Stimulated activated CD4-positive, alpha-beta T cell treated with anti-CD3 and anti-CD28 coated beads, Interleukin-1b, Interleukin-23, amount 100 ng/mL, for 4 hours (primary cell): ENCODE data around the gene ERRFI1.

ENCODE experiments used
- DNase-seq, 2 donors: peaks; one replicate each; pipeline ENCODE4 v3.0.0-alpha.2; 2020; ENCODE audit warnings: low read depth in 2 of 2

Gene ERRFI1

DNA sequence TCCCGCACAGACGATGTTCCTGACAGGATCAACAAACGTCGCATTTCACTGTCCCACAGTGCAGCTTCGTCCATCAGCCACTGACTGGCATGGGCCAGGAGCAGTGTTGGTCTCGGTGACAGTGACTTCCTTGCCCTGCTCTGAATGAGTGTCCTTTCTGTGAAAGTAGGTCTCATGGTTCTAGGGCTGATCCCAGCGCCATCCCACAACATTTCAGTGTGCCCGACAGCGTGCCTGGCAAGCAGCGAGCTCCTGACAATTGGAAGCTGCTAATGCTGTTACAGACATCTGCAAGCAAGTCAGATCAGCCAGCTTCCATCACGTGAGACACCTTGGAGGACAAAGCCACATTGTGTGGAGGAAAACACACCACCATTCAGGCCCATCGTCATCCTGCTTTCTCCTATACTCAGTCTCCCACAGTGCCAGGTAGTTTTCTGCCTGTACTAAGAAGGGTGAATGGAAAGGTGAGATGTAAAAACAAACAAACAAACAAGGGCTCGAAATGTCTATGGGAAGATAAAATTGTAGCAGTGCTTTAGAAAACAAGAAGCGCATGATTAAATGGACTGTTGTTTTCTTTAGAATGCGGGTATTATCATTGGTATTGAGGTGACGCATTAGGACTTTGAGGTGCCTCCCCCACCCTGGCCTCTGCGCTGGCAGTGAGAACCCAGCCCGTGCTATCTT is 21.9 kb downstream of the ERRFI1 start:
- no peak for DNase-seq

GRCh38 chr1:8003438-8004112 is 22.5 kb downstream of the ERRFI1 start:
- DNase-seq: no peak

DNA sequence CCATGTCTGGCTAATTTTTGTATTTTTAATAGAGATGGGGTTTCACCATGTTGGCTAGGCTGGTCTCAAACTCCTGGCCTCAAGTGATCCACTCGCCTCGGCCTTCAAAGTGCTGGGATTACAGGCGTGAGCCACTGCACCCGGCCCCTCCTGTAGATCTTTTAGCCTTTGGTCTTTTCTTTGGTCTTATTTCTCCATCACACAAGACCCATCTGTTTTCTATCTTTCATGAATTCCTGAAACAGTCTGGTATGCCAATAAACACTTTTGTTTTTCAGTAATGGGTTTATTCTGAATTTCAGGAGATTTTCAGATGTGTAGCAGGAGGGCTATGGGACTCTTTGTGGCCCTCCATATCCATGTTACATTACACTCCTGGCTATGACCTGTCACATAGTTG is 23.2 kb downstream of the ERRFI1 start:
- no peak for DNase-seq

DNA sequence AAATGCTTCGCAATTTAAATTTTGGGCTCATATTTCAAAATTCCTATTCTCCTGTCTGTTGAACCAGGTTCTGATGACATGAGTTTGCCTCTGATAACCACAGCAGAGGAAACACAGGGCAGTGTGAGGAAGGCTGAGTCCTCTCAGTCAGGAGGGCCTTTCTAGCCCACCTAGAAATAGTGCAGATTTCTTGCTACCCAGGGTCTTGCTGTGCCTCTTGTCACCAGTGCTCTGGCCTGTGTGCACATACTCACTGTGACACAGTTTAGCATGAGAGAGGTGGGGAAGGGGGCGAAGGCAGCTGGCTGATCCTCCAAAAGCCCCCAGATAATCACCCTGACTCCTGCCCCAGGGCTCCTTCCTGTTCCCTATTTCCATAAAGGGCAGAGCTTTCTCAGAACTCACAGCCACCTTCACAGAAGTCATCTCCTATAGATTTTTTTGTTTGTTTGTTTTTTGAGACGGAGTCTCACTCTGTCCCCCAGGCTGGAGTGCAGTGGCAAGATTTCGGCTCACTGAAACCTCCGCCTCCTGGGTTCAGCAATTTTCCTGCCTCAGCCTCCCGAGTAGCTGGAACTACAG is 23.7 kb downstream of the ERRFI1 start:
- no peak for DNase-seq

DNA sequence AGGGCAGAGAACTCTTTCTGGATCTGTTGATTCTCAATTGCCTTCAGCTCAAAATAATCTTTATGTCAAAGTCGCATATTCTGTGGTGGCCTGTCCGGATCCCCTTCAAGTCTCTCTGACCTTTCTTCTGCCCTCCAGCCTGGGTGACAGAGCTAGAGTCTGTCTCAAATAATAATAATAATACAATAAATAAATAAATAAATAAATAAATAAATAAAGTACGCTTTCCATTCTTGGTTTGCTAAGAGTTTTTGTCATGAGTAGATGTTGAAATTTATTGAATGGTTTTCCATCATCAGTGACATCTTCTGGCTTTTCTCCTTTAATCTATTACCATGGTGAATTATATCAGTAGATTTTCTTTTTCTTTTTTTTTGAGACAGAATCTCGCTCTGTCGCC is 30.7 kb downstream of the ERRFI1 start:
- no peak for DNase-seq

- no peak for DNase-seq
Observed at GRCh38 chr1:7994827-7995226, 31.3 kb downstream of the ERRFI1 start.

- DNase-seq: no peak
Observed at GRCh38 chr1:7993593-7994479, 32.3 kb downstream of the ERRFI1 start.

GRCh38 chr1:7992885-7993284 is 33.2 kb downstream of the ERRFI1 start:
- no peak for DNase-seq

DNA sequence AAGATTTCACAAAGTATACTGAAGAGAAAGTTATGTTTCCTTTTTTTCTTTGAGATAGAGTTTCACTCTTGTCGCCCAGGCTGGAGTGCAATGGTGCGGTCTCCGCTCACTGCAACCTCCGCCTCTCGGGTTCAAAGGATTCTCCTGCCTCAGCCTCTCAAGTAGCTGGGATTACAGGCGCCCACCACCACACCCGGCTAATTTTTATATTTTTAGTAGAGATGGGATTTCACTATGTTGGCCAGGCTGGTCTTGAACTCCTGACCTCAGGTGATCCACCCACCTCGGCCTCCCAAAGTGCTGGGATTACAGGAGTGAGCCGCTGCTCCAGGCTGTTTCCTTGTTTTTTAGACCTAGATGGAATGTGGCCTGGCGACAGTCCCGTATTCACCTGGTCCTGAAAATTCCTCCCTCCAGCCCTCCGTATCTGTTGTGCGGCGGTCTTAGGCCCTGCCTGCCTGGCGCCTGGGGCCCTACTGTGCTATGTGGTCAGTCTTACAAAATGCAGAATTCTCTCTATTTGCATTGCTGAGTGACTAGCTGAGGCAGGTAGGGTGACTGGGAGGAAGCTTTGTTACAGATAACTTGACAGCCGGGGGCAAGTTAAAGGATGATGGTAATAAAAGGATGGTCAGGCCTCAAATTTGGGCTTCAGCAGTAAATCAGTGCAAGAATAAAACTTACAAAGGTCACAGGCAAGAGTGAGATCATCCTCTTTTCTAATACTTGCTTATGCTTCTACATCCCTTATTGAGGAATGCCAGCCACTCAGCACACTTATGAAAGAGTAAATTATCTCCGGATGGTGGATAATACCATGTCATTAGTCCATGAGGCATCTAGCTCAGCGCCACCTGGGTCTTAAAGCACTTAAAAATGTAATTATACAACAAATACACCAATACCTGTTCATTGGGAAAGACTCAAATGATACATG is 34.3 kb downstream of the ERRFI1 start:
- no peak for DNase-seq

GRCh38 chr1:7989762-7990428 is 36.2 kb downstream of the ERRFI1 start:
- DNase-seq: no peak

- no peak for DNase-seq
Observed at GRCh38 chr1:7988576-7988975, 37.5 kb downstream of the ERRFI1 start.

- DNase-seq: no peak
Observed at GRCh38 chr1:7987528-7987927, 38.6 kb downstream of the ERRFI1 start.

DNA sequence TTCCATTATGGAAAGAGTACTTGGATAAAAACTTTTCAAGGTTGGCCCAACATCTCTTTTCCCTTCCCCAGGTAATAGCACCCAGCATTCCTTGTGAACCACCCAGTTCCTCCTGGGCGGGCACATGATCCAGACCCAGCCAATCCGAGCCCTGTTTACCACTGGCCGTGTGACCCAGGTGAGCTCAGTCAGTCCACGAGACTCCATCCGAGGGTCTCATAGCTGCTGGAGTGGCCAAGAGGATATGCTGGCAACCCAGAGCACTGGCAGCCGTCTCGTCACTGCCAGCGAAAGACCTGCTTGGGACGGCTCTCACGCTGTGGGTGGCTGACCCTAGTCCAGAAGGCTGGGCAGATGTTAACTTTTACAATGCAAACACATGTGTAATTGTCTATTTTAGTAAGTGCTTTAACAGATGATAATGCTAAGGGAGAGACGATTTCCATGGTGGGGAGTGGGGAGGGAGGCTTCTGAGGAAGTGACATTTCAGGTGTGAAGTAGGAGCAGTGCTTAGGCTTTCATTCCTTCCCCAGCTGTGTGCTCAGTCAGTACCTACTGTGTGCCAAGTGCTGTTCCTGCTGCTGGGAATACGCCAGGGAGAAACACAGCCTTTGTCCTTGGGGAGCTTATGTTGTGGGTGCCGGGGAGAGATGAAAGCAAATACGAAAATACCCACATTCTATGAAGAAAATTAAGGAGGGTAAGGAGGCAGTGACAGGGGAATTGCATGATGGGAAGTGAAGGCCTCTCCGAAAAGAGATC is 40.1 kb downstream of the ERRFI1 start:
- DNase-seq: no peak

GRCh38 chr1:7984811-7985210 is 41.3 kb downstream of the ERRFI1 start:
- no peak for DNase-seq

DNA sequence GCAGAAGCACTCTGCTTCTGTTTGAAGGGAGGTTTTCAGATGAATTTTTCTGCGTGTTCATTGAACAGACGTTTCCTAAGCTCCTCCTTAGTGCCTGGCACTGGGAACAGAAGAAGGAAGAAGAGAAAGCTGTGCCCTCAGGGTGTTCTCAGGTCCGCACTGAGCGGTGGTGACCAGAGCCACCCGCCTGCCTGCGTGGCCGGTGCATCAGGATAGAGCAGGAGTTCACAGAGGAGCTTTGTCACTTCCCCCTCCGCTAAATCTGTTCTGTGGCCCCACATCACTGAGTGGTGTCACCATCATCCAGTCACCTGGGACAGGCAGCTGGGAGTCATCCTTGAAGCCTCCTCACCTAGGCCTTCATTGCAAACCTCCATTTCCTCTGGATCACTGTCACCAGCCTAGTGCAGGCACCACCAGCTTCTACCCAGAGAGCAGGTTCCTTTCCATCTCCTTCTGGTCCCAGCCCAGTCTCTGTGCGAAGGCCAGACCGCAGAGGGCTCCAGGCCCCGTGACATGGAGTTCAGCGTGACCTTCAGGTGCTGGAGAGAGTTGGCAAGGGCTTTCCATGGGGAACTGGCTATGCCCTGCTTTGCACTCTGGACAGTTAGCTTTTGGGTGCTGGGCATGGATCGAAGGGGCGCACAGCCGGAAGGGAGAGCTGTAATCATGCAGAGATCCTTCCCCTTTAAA is 42.9 kb downstream of the ERRFI1 start:
- DNase-seq: no peak

- no peak for DNase-seq
Observed at GRCh38 chr1:7980984-7981383, 45.1 kb downstream of the ERRFI1 start.

DNA sequence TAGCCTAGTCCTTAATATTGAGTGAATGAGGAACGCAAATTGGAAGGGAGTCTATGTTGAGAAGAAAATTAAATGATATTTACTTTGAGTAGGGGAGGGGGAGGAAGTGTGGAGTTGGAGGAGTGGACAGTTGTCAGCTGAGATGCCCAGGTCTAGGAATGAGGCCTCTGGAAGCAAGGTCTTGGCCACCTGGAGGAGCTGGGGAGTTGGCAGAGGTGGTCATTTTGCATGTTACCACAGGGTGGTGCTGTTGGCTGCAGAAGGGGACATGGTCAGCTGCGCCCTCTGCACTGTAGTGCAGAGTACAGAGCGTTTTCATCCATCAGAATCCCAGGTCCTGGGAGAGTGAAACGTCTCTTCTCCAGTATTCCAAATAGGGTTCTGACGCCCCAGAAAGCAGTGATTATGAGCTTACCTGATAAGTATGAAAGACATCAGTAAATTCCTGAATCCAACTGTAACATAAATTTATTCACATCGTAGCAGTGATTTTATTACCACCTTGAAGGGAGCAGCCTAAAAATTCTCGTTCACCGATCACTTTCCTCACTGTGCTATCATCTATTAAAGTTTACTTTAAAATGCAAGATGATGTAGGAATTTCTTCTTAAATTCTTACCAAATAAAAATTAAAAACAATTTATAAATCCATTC is 50.8 kb downstream of the ERRFI1 start:
- DNase-seq: no peak

GRCh38 chr1:7973086-7973485 is 53.0 kb downstream of the ERRFI1 start:
- DNase-seq: no peak

DNA sequence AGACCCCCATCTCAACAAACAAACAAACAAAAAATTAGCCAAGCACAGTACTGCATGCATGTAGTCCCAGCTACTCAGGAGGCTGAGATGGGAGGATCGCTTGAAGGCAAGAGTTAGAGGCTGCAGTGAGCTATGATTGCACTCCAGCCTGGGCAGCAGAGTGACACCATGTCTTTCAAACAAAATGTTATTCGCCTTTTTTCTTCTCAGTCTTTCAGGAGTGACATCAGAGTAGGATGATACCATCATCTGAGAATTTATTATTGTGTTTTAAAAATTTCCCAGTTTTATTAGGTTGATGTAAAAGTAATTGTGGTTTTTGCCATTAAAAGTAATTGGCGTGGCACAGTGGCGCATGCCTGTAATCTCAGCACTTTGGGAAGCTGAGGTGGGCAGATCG is 53.8 kb downstream of the ERRFI1 start:
- no peak for DNase-seq
